Measurements from ENCODE around the gene GOLGA1. TPM values are rescaled to one million over a fixed set of nuclear protein-coding genes. Genes with fewer than 3 reads are reported as not detected.

Gene GOLGA1
- total RNA-seq, 3 donors from 2014 or later = 23.6 to 37.1 (median 31.2) TPM

- Histone ChIP-seq H3K36me3 (ENCODE audit: low read depth) (peaks cover 21% of the 10 kb centered on the region), H3K9me3 (no peaks in the 10 kb centered on the region), H3K4me1 (ENCODE audit: low read depth) (peaks cover 16% of the 10 kb centered on the region), H3K4me3 (peak overlapping the region; percentile 77)
- ATAC-seq (no peak), DNase-seq (no peak)
- intact Hi-C loops (cut with DNase I, micrococcal nuclease) = no loop called here
- TF ChIP-seq CTCF (IDR thresholded peaks at IDR 0.05) = no peak
Measured at GRCh38 chr9:124860582-124861341, 80.1 kb downstream of the GOLGA1 start.

- DNase-seq = peak in 1 of 3 donors; percentile 25
- Histone ChIP-seq H3K9me3 (no peaks in the 10 kb centered on the region), H3K36me3 (ENCODE audit: low read depth) (peaks cover 21% of the 10 kb centered on the region), H3K4me1 (ENCODE audit: low read depth) (peaks cover 16% of the 10 kb centered on the region), H3K4me3 (no peak overlapping the region)
- no peak for TF ChIP-seq CTCF (IDR thresholded peaks at IDR 0.05)
- no peak for ATAC-seq
- intact Hi-C loops (cut with DNase I, micrococcal nuclease) = no loop called here
Measured at GRCh38 chr9:124859803-124860581, 80.9 kb downstream of the GOLGA1 start.

- Histone ChIP-seq H3K4me1 (ENCODE audit: low read depth) (peaks cover 17% of the 10 kb centered on the region), H3K4me3 (no peak overlapping the region), H3K36me3 (ENCODE audit: low read depth) (peaks cover 21% of the 10 kb centered on the region), H3K9me3 (no peaks in the 10 kb centered on the region)
- TF ChIP-seq CTCF (IDR thresholded peaks at IDR 0.05) = no peak
- intact Hi-C loops (cut with DNase I, micrococcal nuclease) = no loop called here
- no peak for DNase-seq
- no peak for ATAC-seq
Measured at GRCh38 chr9:124858330-124859046, 82.4 kb downstream of the GOLGA1 start.

GRCh38 chr9:124857533-124858162, 83.2 kb downstream of the GOLGA1 start:
- TF ChIP-seq CTCF (IDR thresholded peaks at IDR 0.05) = no peak
- DNase-seq (no peak), ATAC-seq (no peak)
- H3K9me3 ChIP-seq = no peaks in the 10 kb centered on the region
- intact Hi-C loops (cut with DNase I, micrococcal nuclease) = no loop called here
- peaks cover 21% of the 10 kb centered on the region for H3K4me1 ChIP-seq (ENCODE audit: low read depth)
- H3K4me3 ChIP-seq = no peak overlapping the region
- H3K36me3 ChIP-seq (ENCODE audit: low read depth) = peaks cover 21% of the 10 kb centered on the region

Measured in mucosa of descending colon (tissue), 3 donors.